Osteocyte (in vitro differentiated cells): Measurements from ENCODE around the gene NSMF. TPM values are rescaled to one million over a fixed set of nuclear protein-coding genes. Genes with fewer than 3 reads are reported as not detected.

Experiments
- DNase-seq: peaks from one replicate; pipeline ENCODE4 v3.0.0; 2021; ENCODE audit warnings: mixed read lengths; ENCODE audit not compliant: unreplicated experiment; ENCODE audit errors: extremely low spot score
- H3K27ac Mint-ChIP-seq: one replicate; pipeline ENCODE4 v1.8.0; 2021; ENCODE audit warnings: mild to moderate bottlenecking, mixed read lengths; ENCODE audit not compliant: unreplicated experiment
- H3K27me3 Mint-ChIP-seq: one replicate; pipeline ENCODE4 v1.8.0; 2021; ENCODE audit warnings: mixed read lengths; ENCODE audit not compliant: unreplicated experiment
- H3K36me3 Mint-ChIP-seq: one replicate; pipeline ENCODE4 v1.8.0; 2021; ENCODE audit warnings: mixed read lengths; ENCODE audit not compliant: unreplicated experiment
- H3K4me1 Mint-ChIP-seq: one replicate; pipeline ENCODE4 v1.8.0; 2021; ENCODE audit warnings: mixed read lengths; ENCODE audit not compliant: unreplicated experiment
- H3K4me3 Mint-ChIP-seq: one replicate; pipeline ENCODE4 v1.8.0; 2021; ENCODE audit warnings: mild to moderate bottlenecking, moderate library complexity, mixed read lengths; ENCODE audit not compliant: unreplicated experiment
- H3K9me3 Mint-ChIP-seq: one replicate; pipeline ENCODE4 v1.8.0; 2021; ENCODE audit warnings: mixed read lengths; ENCODE audit not compliant: unreplicated experiment
- CTCF ChIP-seq: fragments of 200-600 bp; sonication (generic); IDR thresholded peaks from 2 replicates; pipeline ENCODE4 v1.5.0; 2021; ENCODE audit warnings: antibody characterized with exemption, mild to moderate bottlenecking, moderate library complexity
- total RNA-seq: library from RNA; stranded (reverse); gene quantifications from 2 replicates; pipeline ENCODE4 v1.2.1, GENCODE V29; 2021

Gene NSMF
- total RNA-seq, 1 donor from 2014 or later: 103 TPM

GRCh38 chr9:137504432-137504777 lies 45.3 kb upstream of the NSMF start:
- Mint-ChIP-seq H3K9me3 (peaks cover 1% of the 10 kb centered on the region), H3K4me3 (no peak overlapping the region), H3K4me1 (peaks cover 9% of the 10 kb centered on the region), H3K27me3 (no peaks in the 10 kb centered on the region), H3K27ac (no peak overlapping the region), H3K36me3 (peaks cover 15% of the 10 kb centered on the region)
- no peak for DNase-seq
- TF ChIP-seq CTCF: no peak

GRCh38 chr9:137502008-137502911 lies 43.1 kb upstream of the NSMF start:
- Mint-ChIP-seq H3K27ac (peak overlapping the region; percentile 38), H3K4me3 (no peak overlapping the region), H3K27me3 (no peaks in the 10 kb centered on the region), H3K36me3 (peaks cover 8% of the 10 kb centered on the region), H3K9me3 (no peaks in the 10 kb centered on the region), H3K4me1 (peaks cover 9% of the 10 kb centered on the region)
- DNase-seq: peak; percentile 88
- TF ChIP-seq CTCF: no peak

- peak overlapping the region; percentile 18 for H3K4me3 Mint-ChIP-seq
- TF ChIP-seq CTCF: no peak
- H3K27me3 Mint-ChIP-seq: no peaks in the 10 kb centered on the region
Observed at GRCh38 chr9:137501457-137501856, 42.3 kb upstream of the NSMF start.

GRCh38 chr9:137500666-137501397 lies 41.7 kb upstream of the NSMF start:
- H3K4me3 Mint-ChIP-seq: no peak overlapping the region
- no peak overlapping the region for H3K27ac Mint-ChIP-seq
- H3K36me3 Mint-ChIP-seq: peaks cover 8% of the 10 kb centered on the region
- no peaks in the 10 kb centered on the region for H3K9me3 Mint-ChIP-seq
- no peak for DNase-seq
- H3K27me3 Mint-ChIP-seq: no peaks in the 10 kb centered on the region
- H3K4me1 Mint-ChIP-seq: peaks cover 9% of the 10 kb centered on the region
- TF ChIP-seq CTCF: no peak

More at GRCh38 chr9:137501457-137501856, 42.3 kb upstream of the NSMF start:
- DNase-seq: no peak
- Mint-ChIP-seq H3K27ac (no peak overlapping the region), H3K4me1 (peaks cover 9% of the 10 kb centered on the region), H3K36me3 (peaks cover 8% of the 10 kb centered on the region), H3K9me3 (no peaks in the 10 kb centered on the region)
